Neural cell (in vitro differentiated cells): ENCODE measurements around the gene FHL1. TPM values are rescaled to one million over a fixed set of nuclear protein-coding genes. Genes with fewer than 3 reads are reported as not detected.

ENCODE experiments used
- H2AFZ ChIP-seq: fragments of 200-600, 300-800 bp; sonication (generic), shearing (Covaris generic); 2 replicates; pipeline ENCODE4 v1.6.0; 2014; ENCODE audit warnings: low read depth, mild to moderate bottlenecking, antibody characterized with exemption, low read length, moderate library complexity
- H3F3A ChIP-seq: fragments of 200-600 bp; shearing (Covaris generic); 2 replicates; pipeline ENCODE4 v1.6.1; 2016; ENCODE audit warnings: mild to moderate bottlenecking, moderate library complexity, mixed read lengths, antibody characterized with exemption, low read length; ENCODE audit not compliant: insufficient read depth, poor library complexity, severe bottlenecking
- H3K27ac ChIP-seq: fragments of 200-600, 300-800 bp; sonication (generic), shearing (Covaris generic); 2 replicates; pipeline ENCODE4 v1.5.1; 2014; ENCODE audit warnings: mild to moderate bottlenecking, low read length, moderate library complexity
- H3K27me3 ChIP-seq: fragments of 300-800, 200-600 bp; sonication (generic), shearing (Covaris generic); 2 replicates; pipeline ENCODE4 v1.6.0; 2014; ENCODE audit warnings: mild to moderate bottlenecking, low read depth, low read length, moderate library complexity; ENCODE audit not compliant: insufficient read depth
- H3K36me3 ChIP-seq: fragments of 300-800, 200-600 bp; sonication (generic), shearing (Covaris generic); 2 replicates; pipeline ENCODE4 v1.5.1; 2014; ENCODE audit warnings: mild to moderate bottlenecking, antibody characterized with exemption, low read length, moderate library complexity; ENCODE audit not compliant: insufficient read depth
- H3K4me2 ChIP-seq: fragments of 300-800, 200-600 bp; sonication (generic), shearing (Covaris generic); 2 replicates; pipeline ENCODE4 v1.6.0; 2014; ENCODE audit warnings: mild to moderate bottlenecking, low read length
- H3K4me3 ChIP-seq: fragments of 300-800, 200-600 bp; sonication (generic), shearing (Covaris generic); 2 replicates; pipeline ENCODE4 v1.5.1; 2014; ENCODE audit warnings: mild to moderate bottlenecking, low read length, moderate library complexity
- H3K79me2 ChIP-seq: fragments of 200-600 bp; shearing (Covaris generic); replicated peaks from 2 replicates; pipeline ENCODE4 v1.6.0; 2014; ENCODE audit warnings: mild to moderate bottlenecking, low read length, moderate library complexity; ENCODE audit not compliant: insufficient read depth
- H3K9ac ChIP-seq: fragments of 300-800, 200-600 bp; sonication (generic), shearing (Covaris generic); 2 replicates; pipeline ENCODE4 v1.6.1; 2016; ENCODE audit warnings: mild to moderate bottlenecking, low read length, mixed read lengths
- H3K9me2 ChIP-seq: fragments of 200-600 bp; shearing (Covaris generic); 2 replicates; pipeline ENCODE4 v1.6.1; 2016; ENCODE audit warnings: mild to moderate bottlenecking, low read length, mixed read lengths; ENCODE audit not compliant: insufficient read depth
- H3K9me3 ChIP-seq: fragments of 200-600, 300-800 bp; sonication (generic), shearing (Covaris generic); 2 replicates; pipeline ENCODE4 v1.6.1; 2016; ENCODE audit warnings: mild to moderate bottlenecking, mixed run types, low read length, moderate library complexity, mixed read lengths
- H4K20me1 ChIP-seq: fragments of 200-600 bp; shearing (Covaris generic); 2 replicates; pipeline ENCODE4 v1.6.1; 2016; ENCODE audit warnings: mild to moderate bottlenecking, mixed run types; ENCODE audit not compliant: insufficient read depth
- EP300 ChIP-seq: fragments of 450-650 bp; conservative IDR thresholded peaks from 2 replicates; pipeline ENCODE4 v1.6.1; 2014; ENCODE audit warnings: antibody characterized with exemption, mild to moderate bottlenecking, moderate library complexity; ENCODE audit not compliant: poor library complexity, severe bottlenecking
- EZH2 ChIP-seq: fragments of 200-600, 300-800 bp; shearing (Covaris generic), sonication (generic); IDR thresholded peaks from 2 replicates; pipeline ENCODE4 v1.6.1; 2014; ENCODE audit warnings: antibody characterized with exemption, low read length, borderline replicate concordance, mild to moderate bottlenecking; ENCODE audit not compliant: insufficient read depth, poor library complexity, severe bottlenecking
- MXI1 ChIP-seq: fragments of 450-650 bp; conservative IDR thresholded peaks from 2 replicates; pipeline ENCODE4 v1.6.1; 2014; ENCODE audit warnings: antibody characterized with exemption, mild to moderate bottlenecking; ENCODE audit not compliant: poor library complexity, severe bottlenecking
- RAD21 ChIP-seq: fragments of 450-650 bp; conservative IDR thresholded peaks from 2 replicates; pipeline ENCODE4 v1.6.1; 2014; ENCODE audit warnings: antibody characterized with exemption, mild to moderate bottlenecking, moderate library complexity
- REST ChIP-seq: IDR thresholded peaks from 2 replicates; pipeline ENCODE4 v1.6.1; 2012; ENCODE audit warnings: borderline replicate concordance
- SMC3 ChIP-seq: fragments of 450-650 bp; conservative IDR thresholded peaks from 2 replicates; pipeline ENCODE4 v1.6.1; 2014; ENCODE audit warnings: antibody characterized with exemption, mild to moderate bottlenecking, moderate library complexity; ENCODE audit not compliant: poor library complexity
- TAF1 ChIP-seq: IDR thresholded peaks from 2 replicates; pipeline ENCODE4 v1.6.1; 2012; ENCODE audit warnings: low read depth
- polyA plus RNA-seq: library from polyadenylated mRNA; depleted of rRNA; stranded (reverse); fragments of >200 nt; gene quantifications from 2 replicates; pipeline ENCODE4 v1.2.3, GENCODE V29; 2014
- TF ChIP-seq, protein P1 (sequence below): fragments of 450-650 bp; IDR thresholded peaks from 2 replicates; pipeline ENCODE4 v1.5.1; 2014; ENCODE audit warnings: antibody characterized with exemption, mild to moderate bottlenecking, moderate library complexity; ENCODE audit not compliant: poor library complexity, severe bottlenecking

FHL1 gene
- polyA plus RNA-seq, 1 donor from 2014 or later = 235 TPM

DNA sequence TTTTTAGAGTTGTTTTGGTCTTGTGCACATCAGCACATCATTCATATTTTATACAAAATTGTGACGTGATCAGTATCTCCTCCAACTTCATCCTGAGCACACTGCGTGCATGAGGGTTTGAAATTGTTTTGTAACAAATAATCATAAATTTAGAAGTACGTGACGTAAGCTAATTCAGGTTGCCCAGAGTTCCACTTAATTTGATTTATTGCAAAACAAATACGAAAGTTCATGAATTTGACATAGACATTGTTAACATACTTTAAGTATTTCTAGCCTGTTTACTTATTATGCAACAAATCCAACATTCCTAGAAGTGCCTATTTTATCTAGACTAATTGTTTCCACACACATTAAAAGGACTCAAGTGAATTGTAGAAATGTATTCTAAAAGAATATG is 55.6 kb downstream of the FHL1 start:
- H3K9ac ChIP-seq = no peak overlapping the region
- no peaks in the 10 kb centered on the region for H3K36me3 ChIP-seq
- no peaks in the 10 kb centered on the region for H3K9me3 ChIP-seq
- no peaks in the 10 kb centered on the region for H4K20me1 ChIP-seq
- no peaks in the 10 kb centered on the region for H3K9me2 ChIP-seq
- no peak overlapping the region for H3K4me2 ChIP-seq
- no peak overlapping the region for H2AFZ ChIP-seq
- H3K27ac ChIP-seq = no peak overlapping the region
- no peaks in the 10 kb centered on the region for H3F3A ChIP-seq
- H3K79me2 ChIP-seq = no peaks in the 10 kb centered on the region
- H3K4me3 ChIP-seq = no peak overlapping the region
- TF ChIP-seq RAD21 (no peak), MXI1 (no peak), TAF1 (no peak), EZH2 (no peak), SMC3 (no peak), REST (no peak), EP300 (no peak)
- TF ChIP-seq, protein P1, sequence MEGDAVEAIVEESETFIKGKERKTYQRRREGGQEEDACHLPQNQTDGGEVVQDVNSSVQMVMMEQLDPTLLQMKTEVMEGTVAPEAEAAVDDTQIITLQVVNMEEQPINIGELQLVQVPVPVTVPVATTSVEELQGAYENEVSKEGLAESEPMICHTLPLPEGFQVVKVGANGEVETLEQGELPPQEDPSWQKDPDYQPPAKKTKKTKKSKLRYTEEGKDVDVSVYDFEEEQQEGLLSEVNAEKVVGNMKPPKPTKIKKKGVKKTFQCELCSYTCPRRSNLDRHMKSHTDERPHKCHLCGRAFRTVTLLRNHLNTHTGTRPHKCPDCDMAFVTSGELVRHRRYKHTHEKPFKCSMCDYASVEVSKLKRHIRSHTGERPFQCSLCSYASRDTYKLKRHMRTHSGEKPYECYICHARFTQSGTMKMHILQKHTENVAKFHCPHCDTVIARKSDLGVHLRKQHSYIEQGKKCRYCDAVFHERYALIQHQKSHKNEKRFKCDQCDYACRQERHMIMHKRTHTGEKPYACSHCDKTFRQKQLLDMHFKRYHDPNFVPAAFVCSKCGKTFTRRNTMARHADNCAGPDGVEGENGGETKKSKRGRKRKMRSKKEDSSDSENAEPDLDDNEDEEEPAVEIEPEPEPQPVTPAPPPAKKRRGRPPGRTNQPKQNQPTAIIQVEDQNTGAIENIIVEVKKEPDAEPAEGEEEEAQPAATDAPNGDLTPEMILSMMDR = no peak
- no peaks in the 10 kb centered on the region for H3K27me3 ChIP-seq

DNA sequence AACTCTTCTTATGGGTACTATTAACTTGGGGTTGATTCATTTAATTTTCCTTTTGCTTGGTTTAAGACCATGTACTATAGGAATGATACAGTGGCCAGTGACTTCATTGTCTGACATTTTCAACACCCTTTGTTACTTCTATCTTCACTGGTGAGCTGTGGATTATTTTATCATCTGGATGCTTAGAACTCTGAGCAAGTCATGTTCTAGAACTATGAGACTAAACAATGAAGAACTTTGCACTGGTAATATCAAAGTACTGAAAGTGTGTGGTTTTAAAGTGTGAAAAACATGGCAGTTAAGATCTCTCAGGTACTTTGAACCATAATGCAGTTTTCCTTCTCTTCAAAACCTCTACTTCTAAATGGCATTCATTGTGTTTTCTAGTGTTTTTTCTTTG is 56.1 kb downstream of the FHL1 start:
- no peak overlapping the region for H3K4me3 ChIP-seq
- no peaks in the 10 kb centered on the region for H3K79me2 ChIP-seq
- H4K20me1 ChIP-seq = no peaks in the 10 kb centered on the region
- H2AFZ ChIP-seq = no peak overlapping the region
- H3K27me3 ChIP-seq = no peaks in the 10 kb centered on the region
- H3K9ac ChIP-seq = no peak overlapping the region
- H3K27ac ChIP-seq = no peak overlapping the region
- no peak for TF ChIP-seq EZH2
- TF ChIP-seq RAD21 = no peak
- TF ChIP-seq EP300 = no peak
- TF ChIP-seq MXI1 = no peak
- no peak for TF ChIP-seq REST
- TF ChIP-seq, protein P1 = no peak
- H3K36me3 ChIP-seq = no peaks in the 10 kb centered on the region
- H3F3A ChIP-seq = no peaks in the 10 kb centered on the region
- no peaks in the 10 kb centered on the region for H3K9me2 ChIP-seq
- no peaks in the 10 kb centered on the region for H3K9me3 ChIP-seq
- no peak overlapping the region for H3K4me2 ChIP-seq
